Esophagus squamous epithelium (tissue), 4 donors: ENCODE measurements around the gene MIA2.

Experiments used
- POLR2A ChIP-seq, 4 donors: fragments of 450-650 bp; IDR thresholded peaks; one replicate each; pipeline ENCODE4 v1.6.1; 2017; ENCODE audit warnings: antibody characterized with exemption in 4 of 4, mild to moderate bottlenecking in 4 of 4, moderate library complexity in 3 of 4
- TF ChIP-seq, protein P1 (sequence below), 6 experiments: fragments of 450-650 bp in 4 of 6; fragments of 200-600 bp in 2 of 6; sonication (generic) in 2 of 6; IDR thresholded peaks; one replicate each; pipeline ENCODE4 v1.5.1; 2016 to 2019; ENCODE audit warnings: antibody characterized with exemption in 6 of 6, mild to moderate bottlenecking in 4 of 6, moderate library complexity in 4 of 6

DNA sequence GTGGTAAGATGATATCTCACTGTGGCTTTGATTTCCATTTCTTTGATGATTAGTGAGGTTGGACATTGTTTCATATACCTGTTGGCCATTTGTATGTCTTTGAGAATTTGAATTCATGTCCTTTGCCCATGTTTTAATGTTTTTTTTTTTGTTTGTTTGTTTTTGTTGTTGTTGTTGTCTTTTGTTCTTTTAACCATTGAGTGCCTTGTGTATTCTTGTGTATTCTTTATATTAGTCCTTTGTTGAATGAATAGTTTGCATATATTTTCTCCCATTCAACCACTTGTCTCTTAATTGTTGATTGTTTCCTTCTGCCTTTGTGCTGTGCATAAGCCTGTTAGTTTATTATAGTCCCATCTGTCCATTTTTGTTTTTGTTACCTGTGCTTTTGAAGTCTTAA lies 126.6 kb downstream of the MIA2 start:
- TF ChIP-seq, protein P1, sequence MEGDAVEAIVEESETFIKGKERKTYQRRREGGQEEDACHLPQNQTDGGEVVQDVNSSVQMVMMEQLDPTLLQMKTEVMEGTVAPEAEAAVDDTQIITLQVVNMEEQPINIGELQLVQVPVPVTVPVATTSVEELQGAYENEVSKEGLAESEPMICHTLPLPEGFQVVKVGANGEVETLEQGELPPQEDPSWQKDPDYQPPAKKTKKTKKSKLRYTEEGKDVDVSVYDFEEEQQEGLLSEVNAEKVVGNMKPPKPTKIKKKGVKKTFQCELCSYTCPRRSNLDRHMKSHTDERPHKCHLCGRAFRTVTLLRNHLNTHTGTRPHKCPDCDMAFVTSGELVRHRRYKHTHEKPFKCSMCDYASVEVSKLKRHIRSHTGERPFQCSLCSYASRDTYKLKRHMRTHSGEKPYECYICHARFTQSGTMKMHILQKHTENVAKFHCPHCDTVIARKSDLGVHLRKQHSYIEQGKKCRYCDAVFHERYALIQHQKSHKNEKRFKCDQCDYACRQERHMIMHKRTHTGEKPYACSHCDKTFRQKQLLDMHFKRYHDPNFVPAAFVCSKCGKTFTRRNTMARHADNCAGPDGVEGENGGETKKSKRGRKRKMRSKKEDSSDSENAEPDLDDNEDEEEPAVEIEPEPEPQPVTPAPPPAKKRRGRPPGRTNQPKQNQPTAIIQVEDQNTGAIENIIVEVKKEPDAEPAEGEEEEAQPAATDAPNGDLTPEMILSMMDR (IDR thresholded peaks at IDR 0.05), result no peak
- TF ChIP-seq POLR2A (IDR thresholded peaks at IDR 0.05), result no peak
